ENCODE data around the gene PLCB2. TPM values are rescaled to one million over a fixed set of nuclear protein-coding genes. Genes with fewer than 3 reads are reported as not detected.

The PLCB2 gene
- total and polyA plus RNA-seq, 9 of the 15 experiments (the other 6 are each of a cell fraction or from before 2014, with no cell fraction given), result 0.37 to 12.3 (median 8.0) TPM

GRCh38 chr15:40323239-40323952 is 15.7 kb upstream of the PLCB2 start, which contains the start of gene INAFM2 (continued):
- TF ChIP-seq ID3 (CRISPR knock-in tag; IDR thresholded peaks at IDR 0.05) (no peak), ID3 (tag; IDR thresholded peaks at IDR 0.05) (no peak), BRF1 (IDR thresholded peaks at IDR 0.05; ENCODE audit: borderline replicate concordance, extremely low read depth, insufficient read length) (no peak), TCF7 (IDR thresholded peaks at IDR 0.05; ENCODE audit: borderline replicate concordance) (no peak), DDX20 (tag; IDR thresholded peaks at IDR 0.05; ENCODE audit: low read depth) (no peak), CREB1 (IDR thresholded peaks at IDR 0.05) (peak; percentile 57), CREB1 (CRISPR knock-in tag; IDR thresholded peaks at IDR 0.05) (peak; percentile 86), ZNF785 (CRISPR knock-in tag; IDR thresholded peaks at IDR 0.05) (no peak), ZNF407 (IDR thresholded peaks at IDR 0.05; ENCODE audit: low read depth) (no peak), HMG20A (CRISPR knock-in tag; conservative IDR thresholded peaks at IDR 0.05) (no peak), HEY1 (CRISPR knock-in tag; IDR thresholded peaks at IDR 0.05; ENCODE audit: borderline replicate concordance) (no peak), TSHZ1 (CRISPR knock-in tag; IDR thresholded peaks at IDR 0.05) (no peak), SMAD1 (IDR thresholded peaks at IDR 0.05; ENCODE audit: low read depth, low read length, partially characterized antibody) (no peak), MYNN (IDR thresholded peaks at IDR 0.05) (no peak), MYNN (CRISPR knock-in tag; IDR thresholded peaks at IDR 0.05) (no peak), DPF2 (IDR thresholded peaks at IDR 0.05) (no peak), IRF2 (CRISPR knock-in tag; IDR thresholded peaks at IDR 0.05) (no peak), ESRRA (IDR thresholded peaks at IDR 0.05; ENCODE audit: borderline replicate concordance, low read depth) (peak; percentile 29; the same call in 1 of the 2 replicates)
